ENCODE measurements around the gene PKMYT1. TPM values are rescaled to one million over a fixed set of nuclear protein-coding genes. Genes with fewer than 3 reads are reported as not detected.
A peak's percentile ranks its signal among the peaks of the same experiment; 100 is the strongest.

PKMYT1 gene
- total and polyA plus RNA-seq, 2 of the 4 experiments (the other 2 are of a cell fraction), result 1.8 to 14.9 TPM

GRCh38 chr16:3023415-3023668 is 43.1 kb upstream of the PKMYT1 start:
- intact Hi-C loops (cut with micrococcal nuclease), result no loop called here
- H3K4ac ChIP-seq (ENCODE audit: low read depth, low read length), result peak overlapping the region; percentile 99
- H3K9me1 ChIP-seq (ENCODE audit: insufficient read depth, low read length), result no peaks in the 10 kb centered on the region
- peak overlapping the region; percentile 99 for H2BK5ac ChIP-seq (ENCODE audit: low read depth, low read length, poor library complexity, severe bottlenecking)
- peak; percentile 0 for ATAC-seq (ENCODE audit: low read depth)
- ChIA-PET CTCF (interaction anchor here (0.9 to 1.1 kb wide), 2 partner anchors 8 to 106 kb away, joined by 3 to 6 read pairs; no protein-coding TSS in a partner anchor), POLR2A (ENCODE audit: unreplicated experiment) (interaction anchor here (0.5 to 1.4 kb wide), 3 partner anchors 11 to 110 kb away, joined by 3 to 5 read pairs (median 3); partner anchors contain the start of gene CLDN9)
- peak overlapping the region; percentile 96 for H3K18ac ChIP-seq (ENCODE audit: low read depth, low read length)
- peak overlapping the region; percentile 97 for H3K14ac ChIP-seq (replicated peaks; ENCODE audit: low read depth, low read length)
- H3K27ac ChIP-seq (ENCODE audit: insufficient read depth, low read length), result peak overlapping the region; percentile 100
- no peaks in the 10 kb centered on the region for H3K9me3 ChIP-seq (ENCODE audit: control insufficient read depth, insufficient read depth, low read length)
- no peak for TF ChIP-seq BHLHE40 (IDR thresholded peaks at IDR 0.05; ENCODE audit: low read depth, low read length)
- TF ChIP-seq CTCF (conservative IDR thresholded peaks at IDR 0.05; ENCODE audit: low read depth, low read length), result no peak
- no peak for TF ChIP-seq POLR2A (IDR thresholded peaks at IDR 0.05; ENCODE audit: low read depth, low read length)
- no peak for TF ChIP-seq RCOR1 (IDR thresholded peaks at IDR 0.05; ENCODE audit: insufficient replicate concordance, low read length)
- no peak for TF ChIP-seq MXI1 (IDR thresholded peaks at IDR 0.05; ENCODE audit: borderline replicate concordance, low read depth, low read length)
- H4K20me1 ChIP-seq (ENCODE audit: insufficient read depth, low read length), result peaks cover 34% of the 10 kb centered on the region
- H2BK15ac ChIP-seq (ENCODE audit: low read depth, low read length), result peak overlapping the region; percentile 87; the same call in 1 of the 3 replicates
- peak overlapping the region; percentile 90 for H2AFZ ChIP-seq (replicated peaks; ENCODE audit: low read length, poor library complexity)
- H4K8ac ChIP-seq (ENCODE audit: low read depth in 2 of 2, low read length in 2 of 2), result peak overlapping the region; percentile 98
- H3K4me2 ChIP-seq (ENCODE audit: low read depth, low read length), result peak overlapping the region; percentile 95
- peak overlapping the region; percentile 93 for H2AK9ac ChIP-seq (replicated peaks; ENCODE audit: low read depth, low read length, poor library complexity)
- H3K9ac ChIP-seq (ENCODE audit: low read depth, low read length), result peak overlapping the region; percentile 99
- peaks cover 22% of the 10 kb centered on the region for H3K36me3 ChIP-seq (ENCODE audit: control insufficient read depth, insufficient read depth, low read length)
- peak overlapping the region; percentile 57 for H3K4me3 ChIP-seq (ENCODE audit: insufficient read depth, low read depth, low read length)
- peak overlapping the region; percentile 99 for H4K91ac ChIP-seq (ENCODE audit: insufficient read depth, low read depth, low read length)
- H3K4me1 ChIP-seq (ENCODE audit: control insufficient read depth, insufficient read depth, low read length), result peaks cover 11% of the 10 kb centered on the region
- H3K27me3 ChIP-seq (ENCODE audit: control insufficient read depth, insufficient read depth, low read length), result no peaks in the 10 kb centered on the region
- H2AK5ac ChIP-seq (ENCODE audit: low read depth, low read length), result peak overlapping the region; percentile 99
- in situ Hi-C loops (cut with MboI; ENCODE audit: low sequenced_read_pairs), result no loop called here
- no CpG with 5 or more reads among the region's 6 CpGs for WGBS, 2 experiments (ENCODE audit: extremely low coverage in 2 of 2, insufficient read length in 1 of 2)
- H4K5ac ChIP-seq (ENCODE audit: low read depth, low read length), result peak overlapping the region; percentile 90
- peak overlapping the region; percentile 93 for H2BK120ac ChIP-seq (ENCODE audit: low read depth, low read length)
- BruUV-seq (replicated peaks), result no TSS peak
- peak; percentile 66 for DNase-seq
- dilution Hi-C loops (cut with HindIII; ENCODE audit: low sequenced_read_pairs, unreplicated experiment), result no loop called here
- peak overlapping the region; percentile 99 for H3K23ac ChIP-seq (ENCODE audit: low read depth, low read length)
- H3K79me1 ChIP-seq (ENCODE audit: low read depth in 1 of 2, low read length in 2 of 2), result peaks cover 0 to 27% of the 10 kb centered on the region in 2 experiments; a peak in 2 of 4 replicates
- peak overlapping the region; percentile 53; the same call in 1 of the 2 replicates for H2BK20ac ChIP-seq (ENCODE audit: low read depth, low read length)
- peak overlapping the region; percentile 100 for H3K56ac ChIP-seq (ENCODE audit: extremely low read depth, insufficient read depth, low read length)
